Endothelial cell of umbilical vein (primary cell): Measurements from ENCODE around the gene IP6K2. TPM values are rescaled to one million over a fixed set of nuclear protein-coding genes. Genes with fewer than 3 reads are reported as not detected.

Source experiments
- BruUV-seq: library from RNA; stranded (reverse); fragments of 400-500 nt; replicated peaks from 2 replicates; lab custom pipeline; 2021; lab: Mats Ljungman, UMichigan
- CTCF ChIA-PET: fragments of 300-600, 350-600 bp; sonication (Branson Sonifier 250); formaldehyde crosslinking; loops from one replicate; lab custom pipeline; 2021; ENCODE audit warnings: antibody characterized with exemption, inconsistent platforms; lab: Charles Lee
- POLR2A ChIA-PET: fragments of 300-600, 350-600 bp; sonication (Branson Sonifier 250); formaldehyde crosslinking; loops from one replicate; lab custom pipeline; 2021; ENCODE audit warnings: antibody characterized with exemption, inconsistent platforms; lab: Charles Lee
- DNase-seq: peaks from one replicate; pipeline ENCODE4 v3.0.0-alpha.2; 2011; ENCODE audit warnings: low read depth, low spot score
- FAIRE-seq: peaks from 2 replicates; lab custom pipeline; 2011; peaks lifted over from hg19 to GRCh38; lab: Jason Lieb, UNC
- H2AFZ ChIP-seq: 2 replicates; pipeline ENCODE4 v1.6.0; 2012; ENCODE audit warnings: low read depth, low read length, control low read depth, inconsistent platforms
- H3K27ac ChIP-seq: 2 replicates; pipeline ENCODE4 v1.5.1; 2011; ENCODE audit warnings: low read depth, mild to moderate bottlenecking, control low read depth, low read length, moderate library complexity; ENCODE audit not compliant: insufficient read depth
- H3K27me3 ChIP-seq, 2 experiments: 2 replicates each; pipeline versions ENCODE4 v1.6.0 to v1.6.1; 2011; ENCODE audit warnings: low read length in 2 of 2, mixed read lengths in 1 of 2; ENCODE audit not compliant: control insufficient read depth in 2 of 2, insufficient read depth in 2 of 2
- H3K36me3 ChIP-seq, 2 experiments: 2 replicates in 1 of 2; 3 replicates in 1 of 2; pipeline ENCODE4 v1.5.1; 2011; ENCODE audit warnings: low read length in 2 of 2, mild to moderate bottlenecking in 1 of 2, moderate library complexity in 1 of 2; ENCODE audit not compliant: control insufficient read depth in 2 of 2, insufficient read depth in 2 of 2; ENCODE audit errors: extremely low read depth in 1 of 2
- H3K4me1 ChIP-seq: 3 replicates; pipeline ENCODE4 v1.5.1; 2011; ENCODE audit warnings: mild to moderate bottlenecking, low read length; ENCODE audit not compliant: control insufficient read depth, insufficient read depth; ENCODE audit errors: extremely low read depth
- H3K4me2 ChIP-seq: 2 replicates; pipeline ENCODE4 v1.6.1; 2011; ENCODE audit warnings: low read length, control low read depth, mixed read lengths; ENCODE audit not compliant: insufficient read depth
- H3K4me3 ChIP-seq, 3 experiments: fragments of 200-600 bp in 1 of 3; sonication (generic), shearing (Covaris generic) in 1 of 3; replicated peaks in 1 of 3; 2 replicates each; pipeline ENCODE4 v1.5.1; 2011 to 2016; ENCODE audit warnings: control low read depth in 3 of 3, low read length in 3 of 3, mild to moderate bottlenecking in 2 of 3, inconsistent platforms in 1 of 3, low read depth in 1 of 3, moderate library complexity in 1 of 3; ENCODE audit not compliant: insufficient read depth in 1 of 3
- H3K79me2 ChIP-seq: 2 replicates; pipeline ENCODE4 v1.6.0; 2012; ENCODE audit warnings: low read length, inconsistent platforms; ENCODE audit not compliant: control insufficient read depth, insufficient read depth
- H3K9ac ChIP-seq: replicated peaks from 2 replicates; pipeline ENCODE3; 2011; ENCODE audit warnings: low read length, control low read depth; ENCODE audit not compliant: insufficient read depth; ENCODE audit errors: extremely low read depth
- H3K9me1 ChIP-seq: replicated peaks from 3 replicates; pipeline ENCODE4 v1.6.0; 2011; ENCODE audit warnings: mild to moderate bottlenecking, low read length; ENCODE audit not compliant: control insufficient read depth, insufficient read depth; ENCODE audit errors: extremely low read depth
- H3K9me3 ChIP-seq: replicated peaks from 2 replicates; pipeline ENCODE4 v1.5.1; 2012; ENCODE audit warnings: low read length, inconsistent platforms; ENCODE audit not compliant: control insufficient read depth, insufficient read depth
- H4K20me1 ChIP-seq: replicated peaks from 2 replicates; pipeline ENCODE3; 2011; ENCODE audit warnings: mild to moderate bottlenecking, low read length; ENCODE audit not compliant: control insufficient read depth, insufficient read depth; ENCODE audit errors: extremely low read depth
- CTCF ChIP-seq, 2 donors: IDR thresholded peaks; 1 replicate in 1 of 2; 2 replicates in 1 of 2; pipeline ENCODE4 v1.5.1; 2011; ENCODE audit warnings: low read length in 2 of 2, mild to moderate bottlenecking in 2 of 2, moderate library complexity in 2 of 2, control low read depth in 1 of 2, inconsistent platforms in 1 of 2, low read depth in 1 of 2; ENCODE audit not compliant: insufficient read depth in 1 of 2; ENCODE audit errors: extremely low read depth in 1 of 2
- EZH2 ChIP-seq: IDR thresholded peaks from 2 replicates; pipeline ENCODE4 v1.6.1; 2012; ENCODE audit warnings: borderline replicate concordance, low read depth, mild to moderate bottlenecking, moderate library complexity, low read length, inconsistent platforms; ENCODE audit not compliant: severe bottlenecking
- FOS ChIP-seq: IDR thresholded peaks from 2 replicates; pipeline ENCODE4 v1.6.1; 2011; ENCODE audit warnings: mild to moderate bottlenecking, low read length, moderate library complexity, borderline replicate concordance; ENCODE audit not compliant: insufficient read depth
- GATA2 ChIP-seq: IDR thresholded peaks from 2 replicates; pipeline ENCODE4 v1.7.0; 2011; ENCODE audit warnings: low read depth, mild to moderate bottlenecking, moderate library complexity, mixed read lengths, low read length; ENCODE audit not compliant: insufficient read length, insufficient read depth
- JUN ChIP-seq: IDR thresholded peaks from 2 replicates; pipeline ENCODE4 v1.6.1; 2011; ENCODE audit warnings: borderline replicate concordance, low read depth; ENCODE audit not compliant: insufficient read length, insufficient read depth
- MYC ChIP-seq: IDR thresholded peaks from one replicate; pipeline ENCODE4 v1.6.1; 2011; ENCODE audit warnings: mild to moderate bottlenecking, low read depth, low read length
- POLR2A ChIP-seq: IDR thresholded peaks from 2 replicates; pipeline ENCODE4 v1.6.1; 2012; ENCODE audit warnings: low read depth, mild to moderate bottlenecking, control low read depth, low read length
- POLR2AphosphoS5 ChIP-seq: IDR thresholded peaks from 2 replicates; pipeline ENCODE4 v1.6.1; 2012; ENCODE audit warnings: low read depth, mild to moderate bottlenecking, control low read depth, low read length, moderate library complexity; ENCODE audit not compliant: insufficient read depth
- dilution Hi-C: fragments of 300-500 bp; cut with MboI; formaldehyde crosslinking; loops from one replicate; pipeline ENCODE4 v1.15.0; 2019; ENCODE audit warnings: low sequenced_read_pairs; ENCODE audit not compliant: extremely low pct_ligation_motif_present
- intact Hi-C: fragments of 100-400 bp; cut with micrococcal nuclease; formaldehyde crosslinking; loops from one replicate; pipeline ENCODE4 v1.10.0; 2022
- polyA plus RNA-seq, 4 experiments: library from polyadenylated mRNA; depleted of rRNA in 3 of 4; stranded (reverse) in 3 of 4; unstranded in 1 of 4; fragments of >200 nt; gene quantifications; 2 replicates each; pipeline versions ENCODE4 v1.2.1 to v1.2.3, GENCODE V29; 2011 to 2012; ENCODE audit warnings: missing spikeins in 1 of 4
- total RNA-seq: library from RNA; stranded (reverse); gene quantifications from 2 replicates; pipeline ENCODE4 v1.2.3, GENCODE V29; 2021
- TF ChIP-seq, protein P1 (sequence below): IDR thresholded peaks from 2 replicates; pipeline ENCODE4 v1.6.1; 2011; ENCODE audit not compliant: insufficient read depth, insufficient read length

Gene IP6K2
- total and polyA plus RNA-seq, 2 donors (not counting 3 experiments of a cell fraction or from before 2014, with no cell fraction given): 81.8 to 143 TPM

DNA sequence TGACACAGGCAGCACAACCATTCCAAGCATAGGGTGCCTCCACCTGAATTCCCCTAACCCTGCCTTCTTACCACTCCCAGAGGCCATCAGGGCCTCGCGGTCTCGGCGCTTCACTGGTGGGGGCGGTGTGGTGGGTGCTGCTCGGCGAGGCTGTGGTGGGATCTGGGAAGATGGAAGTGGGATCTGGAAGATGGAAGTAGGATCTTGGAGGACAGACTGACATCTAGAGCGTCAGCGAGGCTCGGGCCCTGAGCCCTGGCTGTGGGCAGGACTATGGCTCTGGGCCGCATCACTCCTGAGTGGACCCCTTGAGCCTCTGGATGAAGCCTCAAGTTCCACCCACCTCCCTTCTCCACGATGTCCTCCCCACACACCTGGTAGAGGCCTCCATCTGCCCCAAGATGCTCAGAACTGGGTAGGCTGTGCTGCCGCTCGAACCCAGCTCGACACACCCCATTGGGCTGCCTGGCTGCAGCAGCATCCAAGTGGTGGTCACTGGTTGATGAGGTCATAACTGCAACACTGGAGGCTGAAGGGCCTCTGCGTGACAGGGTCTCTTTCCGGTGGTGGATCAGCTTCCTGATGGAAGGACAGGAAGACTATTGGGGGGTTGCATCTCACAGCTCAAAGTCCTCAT is 34.9 kb downstream of the IP6K2 start:
- Histone ChIP-seq H3K36me3 (peaks cover 2 to 12% of the 10 kb centered on the region in 2 experiments), H3K4me1 (peaks cover 14% of the 10 kb centered on the region), H3K4me3 (no peak overlapping the region), H3K27me3 (no peaks in the 10 kb centered on the region), H3K27ac (no peak overlapping the region), H4K20me1 (no peaks in the 10 kb centered on the region), H3K9me3 (no peaks in the 10 kb centered on the region), H3K9me1 (no peaks in the 10 kb centered on the region), H3K4me2 (no peak overlapping the region), H3K79me2 (peaks cover 2% of the 10 kb centered on the region), H2AFZ (no peak overlapping the region), H3K9ac (no peak overlapping the region)
- no peak for FAIRE-seq
- DNase-seq: no peak
- ChIA-PET CTCF (interaction anchor here (1.3 kb wide), 1 partner anchor 24 kb away, joined by 3 read pairs; no protein-coding TSS in a partner anchor), POLR2A (no interaction called here)
- intact Hi-C loops (no loop called here), dilution Hi-C loops (no loop called here)
- TF ChIP-seq FOS (no peak), CTCF (IDR thresholded peaks at IDR 0.05; ENCODE audit: extremely low read depth in 1 of 2, insufficient read depth in 1 of 2, low read depth in 1 of 2, low read length in 2 of 2) (no peak), POLR2A (no peak), JUN (no peak), POLR2AphosphoS5 (no peak), EZH2 (no peak), GATA2 (no peak), MYC (no peak)
- TF ChIP-seq, protein P1, sequence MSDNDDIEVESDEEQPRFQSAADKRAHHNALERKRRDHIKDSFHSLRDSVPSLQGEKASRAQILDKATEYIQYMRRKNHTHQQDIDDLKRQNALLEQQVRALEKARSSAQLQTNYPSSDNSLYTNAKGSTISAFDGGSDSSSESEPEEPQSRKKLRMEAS: no peak
- BruUV-seq: no TSS peak
